HG02759 (cell line): ENCODE data around the gene PAQR4.
A peak's percentile ranks its signal among the peaks of the same experiment; 100 is the strongest.
"Not testable (repeated sequence)": the region's sequence is repeated elsewhere in the genome, so short reads cannot be mapped to it uniquely, and the experiment has no call there.

ENCODE experiments used
- ATAC-seq: cut with Tn5 transposase; IDR thresholded peaks from one replicate; pipeline ENCODE4 v1.9.1; 2021; ENCODE audit warnings: mild to moderate bottlenecking, moderate library complexity; ENCODE audit not compliant: unreplicated experiment

The PAQR4 gene

GRCh38 chr16:2968738-2969544, at the start of gene PAQR4:
PAQR4 (plus strand) TSS chr16:2969348; CDS start chr16:2969675, 327 bp downstream.
- ATAC-seq: peak; percentile 74

GRCh38 chr16:2919511-2920255, 49.5 kb upstream of the PAQR4 start:
- no peak for ATAC-seq

- no peak for ATAC-seq
Observed at GRCh38 chr16:2923481-2923880, 45.7 kb upstream of the PAQR4 start.

- ATAC-seq: no peak
Observed at GRCh38 chr16:2924901-2925755, 44.0 kb upstream of the PAQR4 start.

- ATAC-seq: no peak
Observed at GRCh38 chr16:2925951-2926649, 43.0 kb upstream of the PAQR4 start.

GRCh38 chr16:2926650-2926999, 42.5 kb upstream of the PAQR4 start:
- no peak for ATAC-seq

DNA sequence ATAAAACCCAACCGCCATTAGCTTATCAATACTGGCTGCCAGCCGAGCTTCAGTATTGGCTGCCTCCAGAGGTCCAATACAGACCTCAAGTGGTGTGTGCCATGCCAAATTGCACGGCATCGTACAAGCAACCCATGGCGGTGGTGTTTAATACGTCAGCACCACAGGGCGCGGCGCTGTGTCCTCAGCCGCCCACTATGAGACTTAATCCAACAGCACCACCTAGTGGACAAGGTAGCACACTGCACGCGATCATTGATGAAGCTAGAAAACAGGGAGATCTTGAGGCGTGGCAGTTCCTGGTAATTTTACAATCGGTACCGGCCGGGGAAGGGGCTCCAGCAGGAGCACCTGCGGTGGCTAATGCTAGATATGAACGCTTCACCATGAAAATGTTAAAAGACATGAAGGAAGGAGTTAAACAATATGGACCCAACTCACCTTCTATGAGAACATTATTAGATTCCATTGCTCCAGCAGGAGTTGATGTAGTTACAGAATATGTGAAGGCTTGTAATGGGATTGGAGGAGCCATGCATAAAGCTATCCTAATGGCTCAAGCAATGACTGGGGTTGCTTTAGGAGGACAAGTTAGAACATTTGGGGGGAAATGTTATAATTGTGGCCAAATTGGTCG, 42.0 kb upstream of the PAQR4 start:
- ATAC-seq: peak; percentile 64

- not testable (repeated sequence) for ATAC-seq
Observed at GRCh38 chr16:2928151-2928550, 41.0 kb upstream of the PAQR4 start.

- no peak for ATAC-seq
Observed at GRCh38 chr16:2928796-2929195, 40.4 kb upstream of the PAQR4 start.

DNA sequence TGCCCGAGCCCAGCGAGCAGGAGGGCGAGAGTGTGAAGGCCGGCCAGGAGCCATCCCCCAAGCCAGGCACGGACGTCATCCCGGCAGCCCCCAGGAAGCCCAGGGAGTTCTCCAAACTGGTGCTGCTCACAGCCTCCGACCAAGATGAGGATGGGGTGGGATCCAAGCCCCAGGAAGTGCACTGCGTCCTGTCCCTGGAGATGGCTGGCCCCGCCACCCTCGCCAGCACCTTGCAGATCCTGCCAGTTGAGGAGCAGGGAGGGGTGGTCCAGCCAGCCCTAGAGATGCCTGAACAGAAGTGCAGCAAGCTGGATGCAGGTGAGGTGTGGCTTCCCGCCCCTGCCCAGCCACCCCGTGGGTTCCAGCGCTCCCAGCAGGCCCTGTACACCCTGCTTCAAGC, 39.5 kb upstream of the PAQR4 start:
- no peak for ATAC-seq

DNA sequence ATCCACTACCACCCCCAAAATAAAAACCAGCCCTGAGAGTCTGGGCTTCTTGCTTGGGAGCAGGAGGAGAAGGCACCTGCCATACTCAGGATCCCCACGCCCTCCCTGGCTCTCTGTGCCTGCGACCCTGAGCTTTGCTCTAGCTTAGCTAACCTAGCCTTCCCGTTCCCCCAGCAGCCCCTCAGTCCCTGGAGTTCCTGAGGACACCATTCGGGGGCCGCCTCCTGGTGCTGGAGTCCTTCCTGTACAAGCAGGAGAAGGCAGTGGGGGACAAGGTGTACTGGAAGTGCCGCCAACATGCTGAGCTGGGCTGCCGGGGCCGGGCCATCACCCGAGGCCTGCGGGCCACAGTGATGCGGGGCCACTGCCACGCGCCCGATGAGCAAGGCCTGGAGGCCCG, 38.9 kb upstream of the PAQR4 start:
- ATAC-seq: no peak

DNA sequence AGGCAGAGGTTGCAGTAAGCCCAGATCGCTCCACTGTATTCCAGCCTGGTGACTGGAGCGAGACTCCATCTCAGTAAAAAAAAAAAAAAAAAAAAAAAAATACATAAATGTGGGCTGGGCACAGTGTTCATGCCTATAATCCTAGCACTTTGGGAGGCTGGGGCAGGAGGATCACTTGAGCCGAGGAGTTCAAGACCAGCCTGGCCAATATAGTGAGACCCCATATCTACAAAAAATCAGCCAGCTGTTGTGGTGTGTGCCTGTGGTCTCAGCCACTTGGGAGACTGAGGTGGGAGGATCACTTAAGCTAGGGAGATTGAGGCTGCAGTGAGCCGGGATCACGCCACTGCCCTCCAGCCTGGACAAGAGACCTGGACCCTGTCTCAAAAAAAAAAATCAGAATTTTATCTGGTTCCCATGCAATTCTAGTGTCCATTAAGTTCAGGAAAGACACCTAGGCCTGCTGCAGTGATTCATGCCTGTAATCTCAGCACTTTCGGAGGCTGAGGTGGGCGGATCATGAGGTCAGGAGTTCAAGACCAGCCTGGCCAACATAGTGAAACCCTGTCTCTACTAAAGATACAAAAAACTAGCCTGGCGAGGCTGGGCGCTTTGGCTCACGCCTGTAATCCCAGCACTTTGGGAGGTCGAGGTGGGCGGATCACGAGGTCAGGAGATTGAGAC, 37.8 kb upstream of the PAQR4 start:
- not testable (repeated sequence) for ATAC-seq

DNA sequence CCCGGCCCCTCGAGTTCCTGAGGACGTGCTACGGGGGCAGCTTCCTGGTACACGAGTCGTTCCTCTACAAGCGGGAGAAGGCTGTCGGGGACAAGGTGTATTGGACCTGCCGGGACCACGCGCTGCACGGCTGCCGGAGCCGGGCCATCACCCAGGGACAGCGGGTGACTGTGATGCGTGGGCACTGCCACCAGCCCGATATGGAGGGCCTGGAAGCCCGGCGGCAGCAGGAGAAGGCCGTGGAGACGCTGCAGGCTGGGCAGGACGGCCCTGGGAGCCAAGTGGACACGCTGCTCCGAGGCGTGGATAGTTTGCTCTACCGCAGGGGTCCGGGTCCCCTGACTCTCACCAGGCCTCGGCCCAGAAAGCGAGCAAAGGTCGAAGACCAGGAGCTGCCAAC, 36.0 kb upstream of the PAQR4 start:
- ATAC-seq: no peak

DNA sequence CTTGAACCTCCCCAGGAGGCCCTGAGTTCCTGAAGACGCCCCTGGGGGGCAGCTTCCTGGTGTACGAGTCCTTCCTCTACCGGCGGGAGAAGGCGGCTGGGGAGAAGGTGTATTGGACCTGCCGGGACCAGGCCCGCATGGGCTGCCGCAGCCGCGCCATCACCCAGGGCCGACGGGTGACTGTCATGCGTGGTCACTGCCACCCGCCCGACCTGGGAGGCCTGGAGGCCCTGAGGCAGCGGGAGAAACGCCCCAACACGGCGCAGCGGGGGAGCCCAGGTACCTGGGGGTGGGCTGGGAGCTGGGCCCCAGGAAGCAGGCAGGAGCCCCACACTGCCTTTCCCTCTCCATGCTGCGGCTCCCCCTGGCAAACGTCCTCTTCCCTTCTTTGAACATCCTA, 35.4 kb upstream of the PAQR4 start:
- ATAC-seq: no peak

- no peak for ATAC-seq
Observed at GRCh38 chr16:2934450-2934849, 34.7 kb upstream of the PAQR4 start.

GRCh38 chr16:2936436-2937011, 32.6 kb upstream of the PAQR4 start:
- ATAC-seq: no peak

- ATAC-seq: no peak
Observed at GRCh38 chr16:2937170-2937569, 32.0 kb upstream of the PAQR4 start.

DNA sequence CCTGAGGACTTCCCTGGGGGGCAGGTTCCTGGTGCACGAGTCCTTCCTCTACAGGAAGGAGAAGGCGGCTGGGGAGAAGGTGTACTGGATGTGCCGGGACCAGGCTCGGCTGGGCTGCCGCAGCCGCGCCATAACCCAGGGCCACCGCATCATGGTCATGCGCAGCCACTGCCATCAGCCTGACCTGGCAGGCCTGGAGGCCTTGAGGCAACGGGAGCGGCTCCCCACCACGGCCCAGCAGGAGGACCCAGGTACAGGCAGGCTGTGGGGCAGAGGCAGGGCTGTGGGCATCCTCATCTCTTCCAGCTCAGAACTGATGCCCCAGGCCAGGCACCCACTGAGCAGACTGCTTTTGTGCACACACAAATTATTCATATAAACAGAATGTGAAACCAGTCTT, 30.9 kb upstream of the PAQR4 start:
- no peak for ATAC-seq

DNA sequence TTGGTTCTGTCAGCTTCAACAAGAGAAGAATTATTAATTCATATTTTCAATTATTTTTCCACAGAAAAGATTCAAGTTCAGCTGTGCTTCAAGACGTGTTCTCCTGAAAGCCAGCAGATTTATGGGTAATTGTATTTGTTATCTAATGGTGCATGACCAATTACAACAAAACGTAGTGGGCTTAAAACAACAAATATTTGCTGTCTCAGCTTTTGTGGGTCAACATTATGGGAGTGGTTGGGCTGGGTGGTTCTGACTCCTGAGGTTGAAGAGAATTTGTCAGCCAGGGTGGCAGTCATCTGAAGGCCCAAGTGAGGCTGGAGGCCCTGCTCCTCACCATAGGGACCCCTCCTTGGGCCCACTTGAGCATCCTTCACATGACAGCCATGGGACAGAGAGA, 29.2 kb upstream of the PAQR4 start:
- no peak for ATAC-seq
